NK-92 treated with Interleukin-12 subunit alpha and Interleukin-12 subunit beta, amount 100 ng/mL, for 24 hours (cell line): ENCODE measurements around the gene GLYATL1B.
"Not testable (repeated sequence)": the region's sequence is repeated elsewhere in the genome, so short reads cannot be mapped to it uniquely, and the experiment has no call there.

Experiments
- DNase-seq: peaks from one replicate; lab custom pipeline; 2025; lab: John Stamatoyannopoulos, UW

Gene GLYATL1B, protein sequence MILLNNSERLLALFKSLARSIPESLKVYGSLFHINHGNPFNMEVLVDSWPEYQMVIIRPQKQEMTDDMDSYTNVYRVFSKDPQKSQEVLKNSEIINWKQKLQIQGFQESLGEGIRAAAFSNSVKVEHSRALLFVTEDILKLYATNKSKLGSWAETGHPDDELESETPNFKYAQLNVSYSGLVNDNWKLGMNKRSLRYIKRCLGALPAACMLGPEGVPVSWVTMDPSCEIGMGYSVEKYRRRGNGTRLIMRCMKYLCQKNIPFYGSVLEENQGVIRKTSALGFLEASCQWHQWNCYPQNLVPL

DNA sequence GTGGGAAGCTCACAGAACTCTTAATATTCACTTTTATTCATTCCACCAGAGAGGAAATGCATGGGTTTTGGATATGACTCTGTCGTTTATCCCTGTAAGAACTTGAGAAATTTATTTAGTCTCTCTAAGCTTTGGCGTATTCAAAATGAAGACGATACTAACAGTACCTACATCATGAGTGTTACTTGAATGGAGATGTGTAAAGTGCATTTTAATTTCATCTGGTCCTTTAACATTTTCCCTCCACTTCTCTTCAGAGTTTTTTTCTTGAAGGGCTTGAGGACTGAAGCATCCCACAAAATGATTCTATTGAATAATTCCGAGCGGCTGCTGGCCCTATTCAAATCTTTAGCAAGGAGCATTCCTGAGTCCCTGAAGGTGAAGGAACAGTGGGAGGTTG lies at the start of gene GLYATL1B:
GLYATL1B (plus strand) TSS at position 301 of the 400 bp plus-strand sequence; CDS start at position 301, 0 bp downstream.
- DNase-seq: not testable (repeated sequence)

DNA sequence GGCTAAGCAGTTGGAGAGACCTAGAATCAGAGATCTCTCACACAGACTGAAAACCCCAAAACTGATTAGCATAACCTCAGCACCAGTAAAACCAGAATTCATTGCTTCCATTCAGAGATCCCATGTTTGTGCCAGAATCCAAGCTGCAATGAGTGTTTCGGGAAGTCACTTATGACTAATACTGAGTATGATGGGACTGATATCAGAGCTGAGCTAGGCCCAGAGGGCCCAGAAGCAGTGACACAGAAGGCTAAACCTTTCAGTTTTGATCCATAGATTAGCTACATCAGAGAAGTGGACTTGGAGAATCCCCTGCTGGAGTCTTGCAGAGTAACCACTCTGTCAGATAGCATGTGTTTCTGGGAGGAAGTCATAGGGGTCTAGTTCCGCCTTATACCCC lies 49.6 kb upstream of the GLYATL1B start:
- not testable (repeated sequence) for DNase-seq

DNA sequence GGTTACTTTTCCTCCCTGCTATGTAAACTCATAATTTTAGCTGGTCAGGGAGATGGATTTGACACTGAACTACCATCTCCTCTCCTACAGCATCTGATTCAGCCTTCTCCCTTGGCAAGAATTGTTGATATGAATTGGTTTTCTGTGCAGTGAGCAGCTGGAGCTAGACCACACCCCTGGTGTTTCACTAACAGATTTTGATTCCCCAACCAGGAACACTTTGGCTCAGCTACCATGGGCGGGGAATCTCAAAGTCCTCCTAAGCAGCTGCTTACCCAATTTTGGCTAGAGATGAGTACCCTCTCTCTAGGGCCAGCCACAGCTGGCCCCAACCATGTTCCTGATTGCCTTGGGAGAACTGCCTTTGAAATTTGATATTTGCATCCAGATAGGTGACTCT lies 48.7 kb upstream of the GLYATL1B start:
- DNase-seq: not testable (repeated sequence)

DNA sequence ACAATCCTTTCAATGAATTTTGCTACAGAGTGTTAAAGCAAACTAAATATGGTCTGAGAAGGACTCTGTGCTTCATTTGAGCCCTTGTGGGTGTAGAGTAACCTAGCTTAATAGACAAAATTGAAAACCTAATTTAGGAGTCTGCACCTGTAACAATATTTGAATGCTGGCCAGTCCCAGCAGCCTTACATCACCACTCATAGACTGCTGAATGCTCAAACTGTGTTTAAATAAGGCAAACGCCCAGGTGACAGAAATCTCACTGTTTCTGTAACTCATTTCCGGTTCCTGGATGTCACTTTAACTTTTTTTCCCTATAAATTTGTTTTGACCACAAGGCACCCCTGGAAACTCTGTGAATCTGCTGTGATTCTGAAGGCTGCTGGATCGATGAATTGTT lies 45.5 kb upstream of the GLYATL1B start:
- DNase-seq: no peak

DNA sequence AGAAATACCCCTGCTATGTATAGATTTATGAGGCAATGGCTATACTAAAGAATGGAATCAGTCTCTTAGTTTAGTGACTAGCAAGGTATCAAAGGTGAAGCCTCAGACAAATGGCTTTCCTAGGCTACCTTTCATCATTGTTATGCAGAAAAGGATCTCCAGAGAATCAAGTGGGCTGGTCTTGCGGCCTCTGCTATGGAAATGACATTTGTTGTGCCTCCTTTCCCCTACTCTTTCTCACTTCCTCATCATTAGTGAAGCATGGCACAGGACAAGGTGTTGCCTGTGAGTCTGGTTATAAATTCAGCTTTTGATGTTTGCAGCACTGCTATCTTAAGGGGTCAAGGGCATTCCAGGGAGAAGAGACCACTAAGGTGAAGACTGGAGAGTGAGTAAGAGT lies 34.7 kb upstream of the GLYATL1B start:
- DNase-seq: not testable (repeated sequence)

DNA sequence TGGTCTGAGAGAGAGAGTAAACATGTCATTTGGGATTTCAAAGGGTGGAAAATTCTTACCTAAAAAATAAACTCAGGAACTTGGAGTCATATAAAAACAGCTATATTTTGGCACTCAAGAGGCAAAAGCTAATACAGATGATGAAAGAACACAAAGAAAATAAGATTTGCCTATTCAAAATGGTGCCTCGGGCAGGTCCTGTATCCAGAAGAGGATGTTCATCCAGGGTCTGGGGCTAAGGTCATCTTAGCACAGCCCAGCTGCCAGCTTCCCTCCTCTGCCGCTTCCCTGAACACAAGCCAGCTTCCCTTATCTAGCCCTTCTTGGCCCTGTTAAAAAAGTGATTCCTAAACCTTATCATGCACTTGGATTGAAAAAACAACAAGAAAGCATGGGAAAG lies 33.8 kb upstream of the GLYATL1B start:
- not testable (repeated sequence) for DNase-seq

DNA sequence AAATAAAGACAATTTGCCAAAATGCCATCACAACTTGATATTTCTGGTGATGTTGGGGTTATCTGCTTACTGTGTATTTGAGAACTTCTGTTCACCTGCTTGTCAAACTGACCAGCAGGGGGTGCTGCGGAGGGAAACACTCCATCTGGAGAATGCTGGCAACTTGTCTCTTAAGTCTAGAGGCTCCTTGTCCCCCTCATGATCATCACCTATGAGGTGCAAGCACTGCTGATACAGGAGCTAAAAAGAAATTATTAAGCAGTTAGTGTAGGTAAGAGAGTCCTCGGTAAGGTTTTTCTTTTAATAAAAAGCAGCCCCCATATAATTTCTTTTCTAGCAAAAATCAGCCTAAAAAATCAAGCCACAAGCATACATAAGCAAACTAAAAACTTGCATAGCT lies 32.7 kb upstream of the GLYATL1B start:
- DNase-seq: peak; percentile 43

DNA sequence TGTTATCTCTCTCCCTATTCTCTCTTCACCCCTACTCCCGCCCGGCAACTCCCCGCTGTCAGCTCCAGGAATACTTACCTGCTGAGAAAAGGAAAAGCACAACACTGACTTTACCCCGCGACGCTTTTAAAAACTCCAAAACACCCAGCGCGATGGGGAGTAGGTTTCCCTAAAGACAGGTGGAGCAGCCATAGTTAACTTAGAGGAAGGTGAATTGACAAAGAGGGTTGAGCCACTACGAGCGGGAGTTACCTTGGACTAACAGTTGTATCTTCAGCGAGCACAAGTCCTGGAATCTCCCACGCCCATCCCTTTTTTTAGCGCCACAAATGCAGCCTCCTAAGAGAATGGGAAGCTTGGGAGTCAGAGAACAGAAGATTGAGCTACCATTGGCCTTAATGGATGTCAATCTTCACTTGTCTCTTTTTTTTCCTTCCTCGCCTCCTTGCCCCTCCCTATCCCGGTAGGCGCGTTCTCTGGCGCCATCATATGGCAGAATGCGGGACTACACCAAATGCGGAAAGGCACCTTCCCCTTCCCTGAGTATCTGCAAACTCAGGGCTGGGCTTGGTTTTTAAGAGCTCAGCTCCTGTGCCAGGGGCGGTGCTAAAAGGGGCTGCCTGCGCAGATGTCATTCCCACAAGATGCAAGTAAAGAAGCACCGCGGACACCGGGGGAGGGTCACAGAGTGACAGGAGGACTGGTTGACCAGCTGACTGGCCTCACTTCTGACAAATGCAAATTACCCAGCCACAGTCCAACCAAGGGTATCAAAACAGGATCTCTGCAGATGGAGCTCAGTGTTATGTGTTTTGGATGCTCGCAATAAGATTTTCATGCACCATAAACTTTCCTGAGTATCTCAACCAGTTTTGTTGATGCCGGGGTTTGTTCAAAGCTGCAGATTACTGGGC lies 27.7 kb upstream of the GLYATL1B start:
- not testable (repeated sequence) for DNase-seq

DNA sequence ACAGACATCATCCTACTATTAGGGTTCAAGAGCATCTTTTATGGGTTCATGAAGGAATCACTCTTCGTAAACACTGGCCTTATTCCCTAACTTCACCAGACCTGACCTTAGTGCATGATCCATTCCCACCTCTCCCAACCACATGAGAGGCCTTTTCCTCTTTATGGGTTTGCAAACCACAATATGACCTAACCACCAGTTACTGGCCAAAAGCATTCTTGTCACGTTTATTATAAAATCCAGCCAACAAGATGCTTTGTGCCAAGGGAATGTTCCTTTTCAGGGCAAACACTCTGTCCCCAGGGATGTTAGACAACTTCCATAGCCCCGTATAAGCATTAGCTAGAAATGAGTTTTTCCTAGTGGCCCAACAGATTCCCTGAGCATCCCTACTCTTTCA lies 26.0 kb upstream of the GLYATL1B start:
- not testable (repeated sequence) for DNase-seq

DNA sequence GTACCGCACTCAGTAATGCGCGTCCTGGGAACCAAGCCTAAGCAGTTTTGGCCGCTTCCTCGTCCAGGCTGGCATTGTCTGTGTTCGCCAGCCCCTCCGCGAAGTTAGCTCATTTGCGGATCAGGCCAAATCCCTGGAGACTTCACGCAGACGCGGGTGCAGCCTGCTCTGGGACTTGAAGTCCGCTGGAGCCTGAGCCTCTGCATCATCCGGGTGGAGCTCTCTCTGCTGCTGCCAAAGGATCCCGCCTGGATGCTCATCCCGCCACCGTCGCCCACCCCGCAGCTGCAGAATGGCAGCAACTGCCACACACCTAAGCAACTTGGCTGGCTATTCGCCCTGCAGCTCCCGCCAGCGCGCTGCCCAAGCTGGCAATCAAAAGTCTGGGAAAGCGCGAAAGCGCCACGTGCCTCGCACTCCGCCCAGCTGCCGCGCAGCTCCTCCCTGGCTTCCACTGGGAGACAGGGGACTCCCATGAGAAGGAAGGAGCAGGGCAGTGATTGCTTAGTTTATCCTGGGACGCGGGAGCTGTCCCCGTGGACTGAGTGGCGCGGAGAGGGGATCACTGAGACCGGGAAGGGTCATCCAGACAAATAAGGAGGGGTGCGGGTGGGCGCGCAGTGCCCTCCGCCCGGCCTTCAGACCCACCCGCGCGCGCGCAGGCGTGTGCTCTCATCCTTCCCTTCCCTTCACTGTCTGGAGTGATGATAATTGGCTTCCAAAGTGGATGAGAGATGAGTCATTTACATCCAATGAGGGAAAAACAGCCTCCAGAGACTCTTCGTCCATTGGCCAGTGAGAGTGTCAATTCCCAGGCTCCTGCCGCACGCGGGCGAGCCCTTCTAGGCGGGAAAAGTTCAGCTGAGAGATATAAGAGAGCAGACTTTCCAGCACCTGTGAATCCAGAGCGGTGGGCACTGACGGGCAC lies 23.2 kb upstream of the GLYATL1B start:
- no peak for DNase-seq

DNA sequence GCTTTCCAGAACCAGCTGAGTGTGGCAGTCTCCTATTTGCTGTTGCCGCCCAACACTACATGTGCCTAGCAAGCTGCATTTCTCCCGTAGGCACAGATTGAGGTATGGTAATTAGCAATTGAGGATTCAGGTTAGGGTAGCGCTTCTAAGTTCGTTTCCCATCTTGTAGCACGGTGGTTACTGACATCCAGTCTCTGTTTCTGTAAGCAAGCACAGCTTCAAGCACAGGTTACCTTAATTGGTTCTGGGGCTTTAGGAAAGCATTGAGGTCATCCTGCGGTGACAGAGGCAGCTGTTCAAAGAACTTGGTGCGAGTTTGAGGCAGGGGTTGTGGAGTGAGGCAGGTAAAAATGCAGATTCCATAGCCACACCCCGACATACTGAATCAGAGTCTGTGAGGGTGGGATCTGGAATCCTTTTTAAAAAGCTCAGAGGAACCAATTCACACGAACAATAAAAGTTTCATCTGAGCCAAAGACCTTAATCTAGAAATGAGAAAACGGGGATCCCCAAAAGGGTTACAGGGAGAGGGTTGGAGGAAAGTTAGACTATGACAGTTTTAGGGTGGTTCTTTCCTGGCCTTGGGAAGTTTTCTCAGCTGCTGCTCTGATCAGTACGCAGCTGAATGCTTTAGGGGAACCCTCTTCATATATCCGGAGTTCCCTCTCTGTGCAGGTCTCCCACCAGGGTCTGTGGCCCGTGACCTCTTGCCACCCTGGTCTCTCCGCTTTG lies 21.9 kb upstream of the GLYATL1B start:
- DNase-seq: not testable (repeated sequence)

DNA sequence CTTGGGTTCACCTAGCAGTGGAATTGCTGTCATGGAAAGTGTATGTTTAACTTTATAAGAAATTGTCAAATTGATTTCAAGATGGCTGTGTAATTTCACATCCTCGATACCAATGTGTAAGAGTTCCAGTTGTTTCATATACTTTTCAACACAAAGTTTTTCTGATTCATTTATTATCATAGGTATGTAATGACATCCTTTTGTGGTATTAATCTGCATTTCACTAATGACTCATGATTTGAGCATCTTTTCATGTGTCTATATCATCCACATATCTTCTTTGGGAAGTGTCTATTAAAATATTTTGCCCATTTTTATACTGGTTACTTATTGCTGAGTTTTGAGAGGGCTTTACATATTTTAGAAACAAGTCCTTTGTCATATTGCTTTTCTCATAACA lies 17.0 kb upstream of the GLYATL1B start:
- no peak for DNase-seq

DNA sequence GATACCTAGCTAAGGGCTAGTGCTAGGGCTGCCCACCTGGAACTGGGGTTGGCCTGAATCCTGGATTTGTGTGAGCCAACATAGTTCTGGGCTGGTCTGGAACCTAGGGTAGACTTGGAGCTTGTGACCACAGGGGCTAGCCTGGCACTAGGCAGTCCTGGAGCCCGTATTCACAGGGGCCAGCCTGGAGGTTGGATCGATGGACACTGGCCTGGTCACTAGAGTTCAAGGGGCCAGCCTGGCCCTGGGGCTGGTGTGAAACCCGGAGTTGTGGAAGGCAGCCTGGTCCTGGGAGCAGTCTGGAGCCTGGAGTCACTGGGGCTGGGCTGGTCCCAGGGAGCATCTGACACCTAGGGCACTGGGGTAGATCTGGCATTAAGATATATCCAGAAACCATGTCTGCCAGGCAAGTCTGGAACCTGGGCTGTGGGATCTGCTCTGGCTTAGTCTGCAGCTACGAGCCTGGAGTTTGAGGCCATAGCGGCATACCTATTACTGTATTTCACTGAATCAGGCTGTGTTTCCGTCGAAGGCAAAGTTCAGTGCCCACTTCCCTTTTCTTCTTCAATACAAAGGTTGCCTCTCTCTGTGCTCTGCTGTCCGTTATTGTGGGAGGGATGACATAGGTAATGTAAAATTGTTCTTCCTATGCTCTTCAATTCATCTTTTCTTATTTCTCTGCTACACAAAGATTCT lies 9.1 kb upstream of the GLYATL1B start:
- DNase-seq: no peak

DNA sequence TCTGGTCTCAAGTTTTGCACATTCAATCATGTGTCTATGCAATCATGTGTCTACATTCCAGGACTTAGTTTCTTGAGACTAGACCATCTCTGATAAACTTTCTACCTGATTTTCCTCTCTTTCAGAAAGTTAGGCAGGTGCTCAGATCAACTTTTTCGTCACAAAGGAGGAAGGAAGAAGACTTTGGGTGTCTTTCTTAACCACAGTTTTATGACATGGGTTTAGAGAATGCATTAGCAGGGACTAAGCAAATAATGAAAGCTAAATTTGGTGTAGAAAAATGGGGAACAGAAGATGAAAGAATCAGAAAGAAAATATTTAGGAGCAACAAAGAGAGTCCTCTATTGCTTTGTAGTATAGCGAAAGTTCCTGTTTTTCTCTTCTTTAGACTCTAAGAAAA lies 7.7 kb upstream of the GLYATL1B start:
- DNase-seq: no peak

DNA sequence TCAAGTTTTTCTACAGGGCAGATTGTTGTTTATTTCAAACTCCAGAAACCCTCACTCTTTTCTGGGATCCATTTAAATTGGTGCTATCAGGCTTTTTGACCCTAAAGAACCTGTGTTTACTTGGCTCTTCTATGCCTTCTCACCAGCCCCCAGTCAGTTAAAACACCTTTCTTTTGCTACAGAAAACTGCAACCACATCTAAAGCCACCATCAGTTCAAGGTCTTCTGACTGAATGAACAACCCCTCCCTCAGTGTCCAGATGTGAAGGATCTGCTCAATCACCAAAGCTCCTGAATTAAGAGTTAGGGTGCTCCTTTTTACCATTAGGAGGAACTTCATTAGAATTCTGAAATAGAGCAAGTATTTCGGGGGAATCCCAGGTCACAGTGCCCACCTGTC lies 7.0 kb upstream of the GLYATL1B start:
- no peak for DNase-seq

DNA sequence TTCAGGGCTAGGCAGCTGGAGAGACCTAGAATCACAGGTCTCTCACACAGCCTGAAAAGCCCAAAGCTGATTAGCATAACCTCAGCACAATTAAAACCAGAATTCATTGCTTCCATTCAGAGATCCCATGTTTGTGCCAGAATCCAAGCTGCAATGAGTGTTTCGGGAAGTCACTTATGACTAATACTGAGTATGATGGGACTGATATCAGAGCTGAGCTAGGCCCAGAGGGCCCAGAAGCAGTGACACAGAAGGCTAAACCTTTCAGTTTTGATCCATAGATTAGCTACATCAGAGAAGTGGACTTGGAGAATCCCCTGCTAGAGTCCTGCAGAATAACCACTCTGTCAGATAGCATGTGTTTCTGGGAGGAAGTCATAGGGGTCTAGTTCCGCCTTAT lies 5.7 kb upstream of the GLYATL1B start:
- DNase-seq: not testable (repeated sequence)

DNA sequence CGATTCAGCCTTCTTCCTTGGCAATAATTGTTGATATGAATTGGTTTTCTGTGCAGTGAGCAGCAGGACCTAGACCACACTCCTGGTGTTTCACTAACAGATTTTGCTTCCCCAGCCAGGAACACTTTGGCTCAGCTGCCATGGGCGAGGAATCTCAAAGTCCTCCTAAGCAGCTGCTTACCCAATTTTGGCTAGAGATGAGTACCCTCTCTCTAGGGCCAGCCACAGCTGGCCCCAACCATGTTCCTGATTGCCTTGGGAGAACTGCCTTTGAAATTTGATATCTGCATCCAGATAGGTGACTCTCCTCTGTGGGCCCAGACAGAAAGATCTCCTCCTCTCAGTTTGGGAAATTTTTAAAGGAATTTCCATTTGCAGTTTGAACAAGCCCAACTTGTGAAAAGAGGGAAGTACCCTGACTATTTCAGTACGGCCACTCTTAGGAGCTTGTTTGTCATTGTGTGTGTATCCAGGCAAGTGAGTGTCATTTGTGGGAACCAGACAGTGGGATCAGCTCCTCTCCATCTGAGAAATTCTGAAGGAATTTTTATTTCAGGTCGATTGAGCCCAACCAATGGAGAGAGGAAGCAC lies 4.6 kb upstream of the GLYATL1B start:
- not testable (repeated sequence) for DNase-seq

DNA sequence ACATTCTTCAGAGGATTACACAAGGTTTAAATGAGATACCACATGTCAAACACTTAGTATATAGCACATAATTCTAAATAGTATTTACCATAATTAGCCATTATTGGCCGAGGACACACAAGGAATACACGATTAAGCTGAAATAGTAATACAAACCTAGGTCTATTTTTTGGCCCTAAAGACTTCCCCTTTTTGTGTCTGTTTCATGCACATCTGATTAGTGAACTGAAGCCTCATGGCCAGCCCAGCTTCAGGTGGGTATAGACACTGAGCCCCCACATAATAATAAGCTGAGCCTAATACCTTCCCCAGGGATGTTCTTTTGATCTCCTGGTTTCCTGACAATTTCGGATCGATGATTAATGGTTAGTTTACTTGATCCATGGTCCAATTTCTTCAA lies 2.1 kb downstream of the GLYATL1B start:
- no peak for DNase-seq

DNA sequence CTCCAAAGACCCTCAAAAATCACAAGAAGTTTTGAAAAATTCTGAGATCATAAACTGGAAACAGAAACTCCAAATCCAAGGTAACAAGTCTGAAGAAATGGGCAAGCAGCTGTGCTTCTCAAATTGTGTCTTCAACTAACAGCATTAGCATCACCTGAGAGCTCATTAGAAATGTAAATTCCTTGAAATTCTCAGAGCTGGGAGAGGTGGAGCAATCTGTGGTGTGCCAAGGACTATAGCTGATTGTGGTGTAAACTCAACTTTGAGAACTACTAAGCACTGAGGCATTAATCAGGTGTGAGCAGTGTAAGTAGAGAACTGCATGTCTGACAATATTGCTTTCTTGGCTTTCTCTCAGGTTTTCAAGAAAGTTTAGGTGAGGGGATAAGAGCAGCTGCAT lies 7.5 kb downstream of the GLYATL1B start:
- not testable (repeated sequence) for DNase-seq

DNA sequence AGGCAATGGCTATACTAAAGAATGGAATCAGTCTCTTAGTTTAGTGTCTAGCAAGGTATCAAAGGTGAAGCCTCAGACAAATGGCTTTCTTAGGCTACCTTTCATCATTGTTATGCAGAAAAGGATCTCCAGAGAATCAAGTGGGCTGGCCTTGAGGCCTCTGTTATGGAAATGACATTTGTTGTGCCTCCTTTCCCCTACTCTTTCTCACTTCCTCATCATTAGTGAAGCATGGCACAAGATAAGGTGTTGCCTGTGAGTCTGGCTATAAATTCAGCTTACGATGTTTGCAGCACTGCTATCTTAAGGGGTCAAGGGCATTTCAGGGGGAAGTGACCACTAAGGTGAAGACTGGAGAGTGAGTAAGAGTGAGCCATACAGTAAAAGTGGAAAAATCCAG lies 9.1 kb downstream of the GLYATL1B start:
- DNase-seq: not testable (repeated sequence)
